HFFc6 (cell line): ENCODE data around the gene GOLM1. TPM values are rescaled to one million over a fixed set of nuclear protein-coding genes. Genes with fewer than 3 reads are reported as not detected.
"Not testable (repeated sequence)": the region's sequence is repeated elsewhere in the genome, so short reads cannot be mapped to it uniquely, and the experiment has no call there.

Source experiments
- DNase-seq: peaks from one replicate; pipeline ENCODE4 v3.0.0-alpha.2; 2018
- H3K27ac Mint-ChIP-seq: 2 replicates; pipeline ENCODE4 v1.8.0; 2020; ENCODE audit warnings: mild to moderate bottlenecking, mixed read lengths
- H3K27me3 Mint-ChIP-seq: 2 replicates; pipeline ENCODE4 v1.8.0; 2021; ENCODE audit warnings: mild to moderate bottlenecking, moderate library complexity, mixed read lengths; ENCODE audit not compliant: insufficient read depth
- H3K36me3 Mint-ChIP-seq: 2 replicates; pipeline ENCODE4 v1.8.0; 2021; ENCODE audit warnings: low read depth, mixed read lengths
- H3K4me1 Mint-ChIP-seq: 2 replicates; pipeline ENCODE4 v1.8.0; 2020; ENCODE audit warnings: low read depth, mixed read lengths
- H3K4me3 Mint-ChIP-seq: 2 replicates; pipeline ENCODE4 v1.8.0; 2020; ENCODE audit warnings: mild to moderate bottlenecking, moderate library complexity, mixed read lengths
- H3K9me3 Mint-ChIP-seq: 2 replicates; pipeline ENCODE4 v1.8.0; 2020; ENCODE audit warnings: mild to moderate bottlenecking, mixed read lengths
- long read RNA-seq: library from polyadenylated mRNA; unstranded; transcript quantifications from one replicate; pipeline ENCODE4 v2.0.0, GENCODE V29; 2019
- total RNA-seq, 6 experiments: library from RNA; stranded (reverse); fragmentation: NEBNext Ultra II Directional; extraction: Animal tissue kit (Norgen Biotek cat#: 25700); gene quantifications; 2 replicates in 1 of 6; 3 replicates in 5 of 6; pipeline ENCODE4 v1.2.3, GENCODE V29; 2021
- TF ChIP-seq, protein P1 (sequence below): fragments of 200-600 bp; sonication (generic); IDR thresholded peaks from 2 replicates; pipeline ENCODE4 v1.5.0; 2021; ENCODE audit warnings: antibody characterized with exemption, mild to moderate bottlenecking

The GOLM1 gene
- total RNA-seq = 10 to 100 TPM; 24.0 to 36.6 (median 25.0) TPM
- long read RNA-seq, transcript GOLM1-203 (10 exons, 3,046 nt) = major isoform, 9 of 28 reads
- long read RNA-seq, transcript GOLM1-202 (10 exons, 3,022 nt) = minor isoform, 7 of 28 reads
- long read RNA-seq, partial matches to known transcripts = 10 of 28 reads
- long read RNA-seq, other reads (novel, unspliced or antisense) = 2 of 28 reads

DNA sequence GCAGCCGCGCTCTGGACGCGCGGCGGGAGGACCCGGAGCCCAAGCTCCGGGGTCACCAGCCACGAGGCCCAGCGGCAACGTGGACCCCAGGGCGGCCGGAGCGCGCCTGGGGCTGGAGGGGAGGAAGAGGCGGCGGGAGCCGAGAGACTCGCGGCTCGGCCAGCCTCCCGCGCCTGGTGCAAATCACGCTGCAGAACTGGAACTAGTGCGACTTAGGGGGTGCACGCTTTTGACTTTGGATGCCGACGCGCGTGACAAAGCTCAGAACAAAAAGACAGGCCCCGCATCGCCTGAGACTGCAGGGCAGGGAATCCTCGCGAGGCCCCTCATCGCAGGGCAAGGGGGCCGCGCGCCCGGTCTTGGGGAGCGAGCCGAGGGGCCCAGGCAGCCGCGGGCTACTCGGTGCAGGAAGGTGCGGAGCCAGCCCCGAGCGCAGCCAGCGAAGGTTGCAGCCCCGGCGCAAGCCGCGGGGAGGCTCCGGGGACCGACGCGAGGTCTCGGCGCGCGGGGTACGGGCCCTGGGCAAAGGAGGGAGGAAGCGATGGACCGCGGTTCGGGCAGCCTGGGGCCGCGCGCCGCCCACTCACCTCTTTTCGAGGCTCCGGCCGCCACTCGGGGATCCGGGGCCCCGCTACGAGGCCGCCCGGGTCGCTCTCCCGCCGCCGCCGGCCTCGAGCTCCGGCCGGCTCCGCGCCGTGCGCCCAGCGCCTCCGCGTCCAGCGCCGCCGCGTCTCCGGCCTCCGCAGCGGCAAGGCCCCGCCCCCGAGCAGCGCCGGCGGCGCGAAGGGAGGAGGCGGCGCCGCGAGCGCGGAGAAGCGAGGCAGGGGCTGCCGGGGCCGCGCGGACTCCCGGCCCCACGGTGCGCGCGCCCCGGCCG is at the start of gene GOLM1:
TSS of gene GOLM1 (minus strand) at position 735 of the 877 bp plus-strand sequence. CDS start 20,238 bp downstream, outside the sequence.
- Mint-ChIP-seq H3K4me1 (peaks cover 29% of the 10 kb centered on the region), H3K27ac (peak within 1 kb of the TSS; percentile 54), H3K27me3 (peaks cover 4% of the 10 kb centered on the region), H3K36me3 (no peaks in the 10 kb centered on the region), H3K9me3 (no peaks in the 10 kb centered on the region), H3K4me3 (peak within 1 kb of the TSS; percentile 85)
- DNase-seq = peak; percentile 23
- TF ChIP-seq, protein P1, sequence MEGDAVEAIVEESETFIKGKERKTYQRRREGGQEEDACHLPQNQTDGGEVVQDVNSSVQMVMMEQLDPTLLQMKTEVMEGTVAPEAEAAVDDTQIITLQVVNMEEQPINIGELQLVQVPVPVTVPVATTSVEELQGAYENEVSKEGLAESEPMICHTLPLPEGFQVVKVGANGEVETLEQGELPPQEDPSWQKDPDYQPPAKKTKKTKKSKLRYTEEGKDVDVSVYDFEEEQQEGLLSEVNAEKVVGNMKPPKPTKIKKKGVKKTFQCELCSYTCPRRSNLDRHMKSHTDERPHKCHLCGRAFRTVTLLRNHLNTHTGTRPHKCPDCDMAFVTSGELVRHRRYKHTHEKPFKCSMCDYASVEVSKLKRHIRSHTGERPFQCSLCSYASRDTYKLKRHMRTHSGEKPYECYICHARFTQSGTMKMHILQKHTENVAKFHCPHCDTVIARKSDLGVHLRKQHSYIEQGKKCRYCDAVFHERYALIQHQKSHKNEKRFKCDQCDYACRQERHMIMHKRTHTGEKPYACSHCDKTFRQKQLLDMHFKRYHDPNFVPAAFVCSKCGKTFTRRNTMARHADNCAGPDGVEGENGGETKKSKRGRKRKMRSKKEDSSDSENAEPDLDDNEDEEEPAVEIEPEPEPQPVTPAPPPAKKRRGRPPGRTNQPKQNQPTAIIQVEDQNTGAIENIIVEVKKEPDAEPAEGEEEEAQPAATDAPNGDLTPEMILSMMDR = peak; percentile 35; the same call in 1 of the 2 replicates

DNA sequence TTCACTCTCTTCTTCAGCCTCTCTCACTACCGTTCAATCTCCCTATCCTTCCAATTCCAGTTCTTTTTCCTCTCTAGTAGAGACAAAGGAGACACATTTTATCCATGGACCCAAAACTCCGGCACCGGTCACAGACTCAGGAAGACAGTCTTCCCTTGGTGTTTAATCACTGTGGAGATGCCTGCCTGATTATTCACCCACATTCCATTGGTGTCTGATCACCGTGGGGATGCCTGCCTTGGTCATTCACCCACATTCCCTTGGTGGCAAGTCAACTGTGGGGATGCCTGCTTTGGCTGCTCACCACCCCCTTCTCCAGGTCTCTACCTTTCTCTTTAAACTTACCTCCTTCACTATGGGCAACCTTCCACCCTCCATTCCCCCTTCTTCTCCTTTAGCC is 47.3 kb upstream of the GOLM1 start:
- peaks cover 19% of the 10 kb centered on the region for H3K36me3 Mint-ChIP-seq
- peak; percentile 64 for DNase-seq
- H3K4me3 Mint-ChIP-seq = peak overlapping the region; percentile 51
- peaks cover 17% of the 10 kb centered on the region for H3K4me1 Mint-ChIP-seq
- H3K27me3 Mint-ChIP-seq = not testable (repeated sequence)
- H3K9me3 Mint-ChIP-seq = peaks cover 24% of the 10 kb centered on the region
- H3K27ac Mint-ChIP-seq = peak overlapping the region; percentile 77

- not testable (repeated sequence) for H3K27ac Mint-ChIP-seq, H3K4me3 Mint-ChIP-seq, H3K27me3 Mint-ChIP-seq, DNase-seq
- H3K4me1 Mint-ChIP-seq = peaks cover 17% of the 10 kb centered on the region
- H3K36me3 Mint-ChIP-seq = peaks cover 19% of the 10 kb centered on the region
- peaks cover 24% of the 10 kb centered on the region for H3K9me3 Mint-ChIP-seq
Observed at GRCh38 chr9:86145960-86146359, 46.6 kb upstream of the GOLM1 start.

DNA sequence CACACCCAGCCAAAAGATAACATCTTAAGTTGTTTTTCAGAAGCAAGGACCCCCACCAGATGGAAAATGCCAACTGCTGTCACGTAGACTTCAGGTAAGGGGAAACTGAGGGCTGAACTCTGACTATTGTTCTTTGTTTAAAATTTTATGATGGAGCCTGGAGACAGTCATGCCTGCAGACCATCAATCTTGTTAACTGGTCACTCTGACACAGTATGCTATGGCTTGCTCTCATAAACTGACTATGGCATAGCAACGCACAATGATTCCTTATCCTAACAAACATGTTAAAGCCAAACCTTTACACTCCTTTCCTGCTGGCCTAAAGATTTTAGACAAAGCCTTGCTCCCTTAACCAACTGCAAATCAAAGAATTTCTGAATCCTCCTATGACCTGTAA is 43.6 kb upstream of the GOLM1 start:
- H3K4me3 Mint-ChIP-seq = no peak overlapping the region
- peaks cover 19% of the 10 kb centered on the region for H3K36me3 Mint-ChIP-seq
- TF ChIP-seq, protein P1 = no peak
- peaks cover 17% of the 10 kb centered on the region for H3K4me1 Mint-ChIP-seq
- peaks cover 24% of the 10 kb centered on the region for H3K9me3 Mint-ChIP-seq
- no peak overlapping the region for H3K27ac Mint-ChIP-seq
- no peaks in the 10 kb centered on the region; the same call in 1 of the 2 replicates for H3K27me3 Mint-ChIP-seq
- no peak for DNase-seq

DNA sequence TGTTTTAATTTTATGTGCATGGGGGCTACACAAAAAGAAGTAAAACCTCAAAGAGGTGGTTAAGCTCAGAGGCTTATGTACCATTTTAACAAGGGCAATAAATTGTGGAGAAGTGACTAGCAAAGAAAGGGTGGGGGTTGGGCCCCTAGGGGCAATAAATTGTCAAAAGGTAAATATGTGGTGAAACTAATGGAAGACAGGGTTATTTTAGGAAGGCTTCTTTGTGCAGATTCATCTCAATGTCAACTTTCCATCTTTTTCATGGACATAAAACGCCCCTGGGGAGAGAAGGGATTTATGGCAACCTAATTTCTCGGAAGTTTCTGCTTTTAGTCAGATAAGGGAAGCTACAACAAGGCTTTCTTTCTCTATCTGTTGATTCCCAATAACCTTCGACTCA is 42.5 kb upstream of the GOLM1 start:
- Mint-ChIP-seq H3K9me3 (peaks cover 16% of the 10 kb centered on the region), H3K4me3 (no peak overlapping the region), H3K27ac (no peak overlapping the region), H3K4me1 (peaks cover 10% of the 10 kb centered on the region), H3K27me3 (no peaks in the 10 kb centered on the region; the same call in 1 of the 2 replicates), H3K36me3 (peaks cover 16% of the 10 kb centered on the region)
- TF ChIP-seq, protein P1 = no peak
- DNase-seq = no peak

DNA sequence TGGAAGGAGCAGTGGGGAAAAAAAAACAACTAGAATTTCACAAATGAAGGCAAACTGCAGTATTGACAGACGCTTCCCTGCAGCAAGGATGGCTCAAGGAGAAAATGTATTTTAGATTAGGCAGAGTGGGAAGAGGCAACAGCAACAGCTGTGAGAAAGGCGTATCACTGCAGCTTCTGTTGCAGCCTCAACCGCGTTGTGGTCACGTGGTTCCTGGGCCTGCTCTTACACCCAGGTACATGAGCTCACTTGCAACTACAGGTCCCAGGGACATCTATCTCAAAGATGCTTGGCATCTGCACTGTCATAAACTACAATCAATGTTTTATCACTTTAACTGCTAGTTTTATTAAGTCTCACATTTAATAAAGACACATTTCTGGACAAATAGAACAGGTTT is 36.0 kb upstream of the GOLM1 start:
- no peak overlapping the region for H3K27ac Mint-ChIP-seq
- H3K4me3 Mint-ChIP-seq = no peak overlapping the region
- TF ChIP-seq, protein P1 = no peak
- no peaks in the 10 kb centered on the region for H3K4me1 Mint-ChIP-seq
- H3K36me3 Mint-ChIP-seq = no peaks in the 10 kb centered on the region
- no peak for DNase-seq
- H3K9me3 Mint-ChIP-seq = no peaks in the 10 kb centered on the region
- H3K27me3 Mint-ChIP-seq = no peaks in the 10 kb centered on the region
